HepG2 (cell line): ENCODE data around the gene RGS1.

Experiments
- EZH2 ChIP-seq: conservative IDR thresholded peaks from 2 replicates; pipeline ENCODE4 v1.6.1; 2012; ENCODE audit warnings: mild to moderate bottlenecking, low read depth, low read length, moderate library complexity
- IRF2 ChIP-seq: IDR thresholded peaks from 2 replicates; pipeline ENCODE4 v1.6.1; 2018; ENCODE audit warnings: missing genetic modification reagents, missing compliant biosample characterization
- ZNF3 ChIP-seq: IDR thresholded peaks from 2 replicates; pipeline ENCODE4 v1.7.0; 2017; ENCODE audit warnings: inconsistent platforms
- ZNF597 ChIP-seq: sonication (generic); formaldehyde crosslinking; IDR thresholded peaks from 2 replicates; pipeline ENCODE4 v1.5.0; 2020; ENCODE audit warnings: missing genetic modification reagents

- TF ChIP-seq ZNF3 (CRISPR knock-in tag) = no peak
- no peak for TF ChIP-seq ZNF597 (CRISPR knock-in tag)
- no peak for TF ChIP-seq EZH2
- no peak for TF ChIP-seq IRF2 (CRISPR knock-in tag)
Observed at GRCh38 chr1:192538407-192539296, 36.9 kb upstream of the RGS1 start.
